Measurements from ENCODE around the gene PPP1R12B. TPM values are rescaled to one million over a fixed set of nuclear protein-coding genes. Genes with fewer than 3 reads are reported as not detected.
"Not testable (repeated sequence)": the region's sequence is repeated elsewhere in the genome, so short reads cannot be mapped to it uniquely, and the experiment has no call there.

Gene PPP1R12B
- polyA plus RNA-seq, 1 donor (not counting 4 experiments of a cell fraction or from before 2014, with no cell fraction given), result 6.9 TPM

DNA sequence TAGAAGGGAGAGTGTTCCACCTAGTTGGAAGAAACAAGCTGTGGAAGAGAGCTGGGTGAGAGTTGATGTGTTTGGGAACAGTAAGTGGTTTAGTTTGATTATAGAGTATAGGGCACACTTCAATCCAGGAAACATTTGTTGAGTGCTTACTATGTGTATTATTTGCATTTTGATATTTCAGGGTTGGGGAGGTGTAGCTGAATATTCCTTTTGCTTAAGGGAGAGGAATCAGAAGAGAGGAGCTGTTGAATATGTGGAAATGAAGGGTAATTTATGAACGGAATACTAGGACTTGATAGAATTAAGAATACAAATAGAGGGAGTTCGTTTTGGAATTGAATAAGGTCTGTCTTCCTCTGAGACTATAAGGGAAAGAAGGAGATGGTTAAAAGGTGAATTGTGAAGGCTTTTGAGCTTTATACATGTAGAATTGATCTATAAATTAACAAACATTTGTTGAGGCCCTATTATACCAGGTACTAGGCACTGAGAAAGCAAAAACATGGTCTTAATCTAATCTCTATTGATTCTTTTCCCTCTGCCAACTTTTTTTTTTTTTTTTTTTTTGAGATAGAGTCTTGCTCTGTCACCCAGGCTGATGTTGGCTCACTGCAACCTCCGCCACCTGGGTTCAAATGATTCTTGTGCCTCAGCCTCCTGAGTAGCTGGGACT, 72.1 kb downstream of the PPP1R12B start:
- H3K9me1 ChIP-seq (ENCODE audit: control insufficient read depth, extremely low read depth, insufficient read depth, low read length); H3K79me2 ChIP-seq (ENCODE audit: control insufficient read depth, insufficient read depth, low read length); H3K27me3 ChIP-seq (ENCODE audit: control insufficient read depth, extremely low read depth, insufficient read depth, low read length); H3K36me3 ChIP-seq (ENCODE audit: control insufficient read depth in 2 of 2, extremely low read depth in 1 of 2, insufficient read depth in 2 of 2, low read length in 2 of 2); H4K20me1 ChIP-seq (ENCODE audit: control insufficient read depth, extremely low read depth, insufficient read depth, low read length); H3K4me3 ChIP-seq (ENCODE audit: control insufficient read depth in 2 of 3, extremely low read depth in 1 of 3, insufficient read depth in 2 of 3, low read depth in 1 of 3, low read length in 3 of 3); H3K9me3 ChIP-seq (ENCODE audit: control insufficient read depth, low read depth, low read length); H2AFZ ChIP-seq (ENCODE audit: control insufficient read depth, low read length); H3K9ac ChIP-seq (ENCODE audit: control insufficient read depth, extremely low read depth, insufficient read depth, low read length); dilution Hi-C loops (cut with MboI; ENCODE audit: extremely low pct_ligation_motif_present, low sequenced_read_pairs); H3K4me1 ChIP-seq (ENCODE audit: control insufficient read depth, extremely low read depth, insufficient read depth, low read length); H3K27ac ChIP-seq (ENCODE audit: control insufficient read depth, insufficient read depth, low read length); DNase-seq (ENCODE audit: low read depth, low spot score); FAIRE-seq; H3K4me2 ChIP-seq (ENCODE audit: control insufficient read depth, extremely low read depth, insufficient read depth, low read depth, low read length): not testable (repeated sequence)

DNA sequence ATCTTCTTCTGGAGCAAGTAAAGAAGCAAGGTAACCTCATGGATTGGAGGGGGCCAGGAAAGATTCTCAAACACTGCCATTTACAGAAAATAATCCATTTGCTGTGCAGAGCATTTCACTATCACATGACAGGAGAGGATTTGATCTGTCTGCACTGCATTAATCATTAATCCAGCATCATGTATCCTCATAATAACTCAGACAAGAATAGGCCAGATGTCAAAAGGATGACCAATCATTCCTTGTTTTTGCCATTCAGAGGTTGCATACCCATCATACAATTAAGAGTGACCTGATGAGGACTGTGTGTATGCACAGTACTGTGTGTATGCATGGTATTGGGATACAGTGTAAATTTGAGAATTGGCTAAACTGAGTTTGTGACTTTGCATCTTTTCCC, 74.2 kb downstream of the PPP1R12B start:
- H3K9me3 ChIP-seq (ENCODE audit: control insufficient read depth, low read depth, low read length); H3K4me1 ChIP-seq (ENCODE audit: control insufficient read depth, extremely low read depth, insufficient read depth, low read length); H3K36me3 ChIP-seq (ENCODE audit: control insufficient read depth in 2 of 2, extremely low read depth in 1 of 2, insufficient read depth in 2 of 2, low read length in 2 of 2); H2AFZ ChIP-seq (ENCODE audit: control insufficient read depth, low read length); H3K9ac ChIP-seq (ENCODE audit: control insufficient read depth, extremely low read depth, insufficient read depth, low read length); H3K27ac ChIP-seq (ENCODE audit: control insufficient read depth, insufficient read depth, low read length); FAIRE-seq; H4K20me1 ChIP-seq (ENCODE audit: control insufficient read depth, extremely low read depth, insufficient read depth, low read length); H3K4me3 ChIP-seq (ENCODE audit: control insufficient read depth in 2 of 3, extremely low read depth in 1 of 3, insufficient read depth in 2 of 3, low read depth in 1 of 3, low read length in 3 of 3); dilution Hi-C loops (cut with MboI; ENCODE audit: extremely low pct_ligation_motif_present, low sequenced_read_pairs); DNase-seq (ENCODE audit: low read depth, low spot score); H3K27me3 ChIP-seq (ENCODE audit: control insufficient read depth, extremely low read depth, insufficient read depth, low read length); H3K4me2 ChIP-seq (ENCODE audit: control insufficient read depth, extremely low read depth, insufficient read depth, low read depth, low read length); H3K79me2 ChIP-seq (ENCODE audit: control insufficient read depth, insufficient read depth, low read length); H3K9me1 ChIP-seq (ENCODE audit: control insufficient read depth, extremely low read depth, insufficient read depth, low read length): not testable (repeated sequence)

GRCh38 chr1:202424260-202424659, 75.8 kb downstream of the PPP1R12B start:
- H3K9me3 ChIP-seq (ENCODE audit: control insufficient read depth, low read depth, low read length); H3K36me3 ChIP-seq (ENCODE audit: control insufficient read depth in 2 of 2, extremely low read depth in 1 of 2, insufficient read depth in 2 of 2, low read length in 2 of 2); H3K4me1 ChIP-seq (ENCODE audit: control insufficient read depth, extremely low read depth, insufficient read depth, low read length); dilution Hi-C loops (cut with MboI; ENCODE audit: extremely low pct_ligation_motif_present, low sequenced_read_pairs); H3K27ac ChIP-seq (ENCODE audit: control insufficient read depth, insufficient read depth, low read length); H3K9me1 ChIP-seq (ENCODE audit: control insufficient read depth, extremely low read depth, insufficient read depth, low read length); H3K79me2 ChIP-seq (ENCODE audit: control insufficient read depth, insufficient read depth, low read length); H2AFZ ChIP-seq (ENCODE audit: control insufficient read depth, low read length); DNase-seq (ENCODE audit: low read depth, low spot score); H3K27me3 ChIP-seq (ENCODE audit: control insufficient read depth, extremely low read depth, insufficient read depth, low read length); H3K9ac ChIP-seq (ENCODE audit: control insufficient read depth, extremely low read depth, insufficient read depth, low read length); H3K4me2 ChIP-seq (ENCODE audit: control insufficient read depth, extremely low read depth, insufficient read depth, low read depth, low read length); H3K4me3 ChIP-seq (ENCODE audit: control insufficient read depth in 2 of 3, extremely low read depth in 1 of 3, insufficient read depth in 2 of 3, low read depth in 1 of 3, low read length in 3 of 3); FAIRE-seq; H4K20me1 ChIP-seq (ENCODE audit: control insufficient read depth, extremely low read depth, insufficient read depth, low read length): not testable (repeated sequence)

DNA sequence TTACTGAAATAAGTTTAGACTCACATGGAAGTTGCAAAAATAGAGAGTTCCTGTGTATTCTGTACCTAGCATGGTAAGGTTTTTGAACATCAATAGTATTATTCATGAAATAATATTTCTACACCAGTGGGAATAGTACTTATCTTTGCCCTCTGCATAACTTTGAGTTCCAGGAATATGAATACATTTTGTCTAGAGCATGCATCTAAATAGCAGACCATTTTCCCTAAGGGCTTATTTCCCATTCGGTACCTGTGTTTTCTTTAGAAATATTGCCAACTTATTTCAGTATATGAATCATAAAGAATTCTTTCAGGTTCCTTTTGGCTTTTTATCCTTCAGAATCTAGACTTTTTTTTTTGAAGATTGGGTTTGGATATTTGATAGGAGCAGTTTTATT, 81.6 kb downstream of the PPP1R12B start:
- H3K9ac ChIP-seq (ENCODE audit: control insufficient read depth, extremely low read depth, insufficient read depth, low read length); H2AFZ ChIP-seq (ENCODE audit: control insufficient read depth, low read length); dilution Hi-C loops (cut with MboI; ENCODE audit: extremely low pct_ligation_motif_present, low sequenced_read_pairs); H3K4me1 ChIP-seq (ENCODE audit: control insufficient read depth, extremely low read depth, insufficient read depth, low read length); H4K20me1 ChIP-seq (ENCODE audit: control insufficient read depth, extremely low read depth, insufficient read depth, low read length); H3K27me3 ChIP-seq (ENCODE audit: control insufficient read depth, extremely low read depth, insufficient read depth, low read length); H3K79me2 ChIP-seq (ENCODE audit: control insufficient read depth, insufficient read depth, low read length); H3K9me3 ChIP-seq (ENCODE audit: control insufficient read depth, low read depth, low read length); FAIRE-seq; H3K4me2 ChIP-seq (ENCODE audit: control insufficient read depth, extremely low read depth, insufficient read depth, low read depth, low read length); DNase-seq (ENCODE audit: low read depth, low spot score); H3K4me3 ChIP-seq (ENCODE audit: control insufficient read depth in 2 of 3, extremely low read depth in 1 of 3, insufficient read depth in 2 of 3, low read depth in 1 of 3, low read length in 3 of 3); H3K9me1 ChIP-seq (ENCODE audit: control insufficient read depth, extremely low read depth, insufficient read depth, low read length); H3K36me3 ChIP-seq (ENCODE audit: control insufficient read depth in 2 of 2, extremely low read depth in 1 of 2, insufficient read depth in 2 of 2, low read length in 2 of 2); H3K27ac ChIP-seq (ENCODE audit: control insufficient read depth, insufficient read depth, low read length): not testable (repeated sequence)

GRCh38 chr1:202432338-202432737, 83.8 kb downstream of the PPP1R12B start:
- H3K36me3 ChIP-seq (ENCODE audit: control insufficient read depth in 2 of 2, extremely low read depth in 1 of 2, insufficient read depth in 2 of 2, low read length in 2 of 2); H3K27me3 ChIP-seq (ENCODE audit: control insufficient read depth, extremely low read depth, insufficient read depth, low read length); H3K79me2 ChIP-seq (ENCODE audit: control insufficient read depth, insufficient read depth, low read length); DNase-seq (ENCODE audit: low read depth, low spot score); FAIRE-seq; dilution Hi-C loops (cut with MboI; ENCODE audit: extremely low pct_ligation_motif_present, low sequenced_read_pairs); H3K9me1 ChIP-seq (ENCODE audit: control insufficient read depth, extremely low read depth, insufficient read depth, low read length); H4K20me1 ChIP-seq (ENCODE audit: control insufficient read depth, extremely low read depth, insufficient read depth, low read length); H3K27ac ChIP-seq (ENCODE audit: control insufficient read depth, insufficient read depth, low read length); H3K9me3 ChIP-seq (ENCODE audit: control insufficient read depth, low read depth, low read length); H3K4me3 ChIP-seq (ENCODE audit: control insufficient read depth in 2 of 3, extremely low read depth in 1 of 3, insufficient read depth in 2 of 3, low read depth in 1 of 3, low read length in 3 of 3); H3K9ac ChIP-seq (ENCODE audit: control insufficient read depth, extremely low read depth, insufficient read depth, low read length); H3K4me2 ChIP-seq (ENCODE audit: control insufficient read depth, extremely low read depth, insufficient read depth, low read depth, low read length); H2AFZ ChIP-seq (ENCODE audit: control insufficient read depth, low read length); H3K4me1 ChIP-seq (ENCODE audit: control insufficient read depth, extremely low read depth, insufficient read depth, low read length): not testable (repeated sequence)

All from keratinocyte (primary cell).